H1 (cell line): ENCODE data around the gene ERAP2.

Experiments
- CTCF ChIP-seq, 3 experiments: IDR thresholded peaks; 1 replicate in 2 of 3; 2 replicates in 1 of 3; pipeline versions ENCODE4 v1.5.1 to v1.6.1; 2011; ENCODE audit warnings: low read length in 3 of 3, mild to moderate bottlenecking in 3 of 3, inconsistent platforms in 2 of 3, low read depth in 1 of 3, moderate library complexity in 1 of 3; ENCODE audit not compliant: insufficient read depth in 1 of 3; ENCODE audit errors: control extremely low read depth in 1 of 3
- EZH2 ChIP-seq: fragments of 200-600 bp; sonication (generic); IDR thresholded peaks from 2 replicates; pipeline ENCODE4 v1.7.1; 2012; ENCODE audit warnings: low read depth, mild to moderate bottlenecking, moderate library complexity, low read length, inconsistent platforms; ENCODE audit not compliant: severe bottlenecking
- POLR2A ChIP-seq, 2 experiments: IDR thresholded peaks; 1 replicate in 1 of 2; 2 replicates in 1 of 2; pipeline ENCODE4 v1.6.1; 2011; ENCODE audit warnings: low read depth in 2 of 2, low read length in 2 of 2, mild to moderate bottlenecking in 2 of 2; ENCODE audit errors: control extremely low read depth in 1 of 2
- POLR2AphosphoS5 ChIP-seq: IDR thresholded peaks from 2 replicates; pipeline ENCODE4 v1.6.1; 2011; ENCODE audit warnings: low read depth, low read length
- SIN3A ChIP-seq, 2 experiments: IDR thresholded peaks in 1 of 2; conservative IDR thresholded peaks in 1 of 2; 2 replicates each; pipeline ENCODE4 v1.6.1; 2011 to 2012; ENCODE audit warnings: low read length in 2 of 2, improper control_type of control experiment in 1 of 2, low read depth in 1 of 2, mild to moderate bottlenecking in 1 of 2
- SP1 ChIP-seq: IDR thresholded peaks from 2 replicates; pipeline ENCODE4 v1.6.1; 2011; ENCODE audit warnings: low read depth, low read length

GRCh38 chr5:96966801-96967200 lies 90.5 kb downstream of the ERAP2 start:
- no peak for TF ChIP-seq EZH2
- no peak for TF ChIP-seq CTCF (IDR thresholded peaks at IDR 0.05; ENCODE audit: control extremely low read depth in 1 of 3, insufficient read depth in 1 of 3, low read depth in 1 of 3, low read length in 3 of 3)
- no peak for TF ChIP-seq POLR2A (IDR thresholded peaks at IDR 0.05; ENCODE audit: control extremely low read depth in 1 of 2, low read depth in 2 of 2, low read length in 2 of 2)
- TF ChIP-seq POLR2AphosphoS5, result no peak
- no peak for TF ChIP-seq SP1
- TF ChIP-seq SIN3A (conservative IDR thresholded peaks at IDR 0.05 in 1 of 2, IDR thresholded peaks at IDR 0.05 in 1 of 2; ENCODE audit: low read depth in 1 of 2, low read length in 2 of 2), result no peak
